Panc1 (cell line): ENCODE results near the gene SULT1E1. TPM values are rescaled to one million over a fixed set of nuclear protein-coding genes. Genes with fewer than 3 reads are reported as not detected.

ENCODE experiments used
- ATAC-seq: fragments of 200-7000 bp; cut with Tn5 transposase; 2 replicates; pipeline ENCODE4 v1.9.1; 2020; ENCODE audit warnings: mild to moderate bottlenecking, moderate library complexity
- BruUV-seq: library from RNA; stranded (reverse); fragments of 400-500 nt; replicated peaks from 2 replicates; lab custom pipeline; 2021; lab: Mats Ljungman, UMichigan
- CTCF ChIA-PET: fragments of 300-600 bp; sonication (Branson Sonifier 250); formaldehyde crosslinking; loops from one replicate; lab custom pipeline; 2022; ENCODE audit warnings: antibody characterized with exemption; lab: Charles Lee
- POLR2A ChIA-PET: fragments of 300-600 bp; sonication (Branson Sonifier 250); formaldehyde crosslinking; loops from one replicate; lab custom pipeline; 2022; ENCODE audit warnings: antibody characterized with exemption; lab: Charles Lee
- DNase-seq: peaks from one replicate; pipeline ENCODE4 v3.0.0-alpha.2; 2010; ENCODE audit warnings: low read depth, low spot score
- H3K27ac ChIP-seq: 2 replicates; pipeline ENCODE4 v1.5.1; 2011; ENCODE audit warnings: mild to moderate bottlenecking, low read length, inconsistent platforms
- H3K27me3 ChIP-seq: fragments of 200-500 bp; sonication (Bioruptor generic); 2 replicates; pipeline ENCODE4 v1.6.0; 2014; ENCODE audit warnings: low read length, inconsistent platforms; ENCODE audit not compliant: control insufficient read depth, insufficient read depth
- H3K36me3 ChIP-seq: fragments of 200-500 bp; sonication (Bioruptor generic); 2 replicates; pipeline ENCODE4 v1.5.1; 2014; ENCODE audit warnings: inconsistent platforms, mild to moderate bottlenecking, low read length, moderate library complexity; ENCODE audit not compliant: control insufficient read depth, insufficient read depth
- H3K4me1 ChIP-seq: 2 replicates; pipeline ENCODE4 v1.5.1; 2011; ENCODE audit warnings: inconsistent platforms, mild to moderate bottlenecking, low read length, moderate library complexity; ENCODE audit not compliant: control insufficient read depth, insufficient read depth
- H3K4me3 ChIP-seq, 2 experiments: 2 replicates each; pipeline ENCODE4 v1.5.1; 2011 to 2012; ENCODE audit warnings: low read depth in 2 of 2, low read length in 2 of 2, mild to moderate bottlenecking in 2 of 2, inconsistent platforms in 1 of 2, moderate library complexity in 1 of 2
- H3K9me3 ChIP-seq: fragments of 200-500 bp; sonication (Bioruptor generic); 2 replicates; pipeline ENCODE4 v1.5.1; 2014; ENCODE audit warnings: low read depth, mild to moderate bottlenecking, inconsistent platforms, low read length, moderate library complexity; ENCODE audit not compliant: control insufficient read depth, insufficient read depth
- CTCF ChIP-seq: fragments of 450-650 bp; IDR thresholded peaks from 2 replicates; pipeline ENCODE4 v1.5.1; 2017; ENCODE audit warnings: mild to moderate bottlenecking
- POLR2AphosphoS5 ChIP-seq: IDR thresholded peaks from 2 replicates; pipeline ENCODE4 v1.6.1; 2012; ENCODE audit warnings: mild to moderate bottlenecking, low read depth, low read length, moderate library complexity
- REST ChIP-seq, 2 experiments: IDR thresholded peaks; 2 replicates each; pipeline ENCODE4 v1.6.1; 2011 to 2012; ENCODE audit warnings: low read depth in 2 of 2, control low read depth in 1 of 2, low read length in 1 of 2, mild to moderate bottlenecking in 1 of 2, moderate library complexity in 1 of 2; ENCODE audit not compliant: insufficient read depth in 1 of 2
- SIN3A ChIP-seq: IDR thresholded peaks from 2 replicates; pipeline ENCODE4 v1.6.1; 2012; ENCODE audit warnings: low read depth, mild to moderate bottlenecking, low read length, moderate library complexity, borderline replicate concordance; ENCODE audit not compliant: insufficient read depth
- TCF7L2 ChIP-seq: IDR thresholded peaks from 2 replicates; pipeline ENCODE4 v1.6.1; 2011; ENCODE audit warnings: mild to moderate bottlenecking, low read depth, low read length, inconsistent platforms
- in situ Hi-C: cut with HindIII; loops from 2 replicates; pipeline ENCODE4 v1.10.0; 2016; ENCODE audit warnings: low sequenced_read_pairs, low pct_unique_long_range_greater_than_20kb
- intact Hi-C: fragments of 100-400 bp; cut with micrococcal nuclease; formaldehyde crosslinking; loops from one replicate; pipeline ENCODE4 v1.10.0; 2022; ENCODE audit not compliant: unreplicated experiment
- total RNA-seq: library from RNA; stranded (reverse); gene quantifications from one replicate; pipeline ENCODE4 v1.2.1, GENCODE V29; 2021; ENCODE audit not compliant: unreplicated experiment

Gene SULT1E1
- total RNA-seq, 1 experiment from 2014 or later, result not detected

- no TSS peak for BruUV-seq
- ATAC-seq (no peak), DNase-seq (no peak)
- POLR2A ChIA-PET, result no interaction called here
- Histone ChIP-seq H3K4me1 (no peaks in the 10 kb centered on the region), H3K27ac (no peak overlapping the region), H3K9me3 (no peaks in the 10 kb centered on the region), H3K36me3 (no peaks in the 10 kb centered on the region), H3K4me3 (no peak overlapping the region), H3K27me3 (no peaks in the 10 kb centered on the region)
- CTCF ChIA-PET, result no interaction called here
- intact Hi-C loops, result no loop called here
- TF ChIP-seq REST (IDR thresholded peaks at IDR 0.05; ENCODE audit: insufficient read depth in 1 of 2, low read depth in 2 of 2, low read length in 1 of 2), result no peak
- in situ Hi-C loops, result no loop called here
Observed at GRCh38 chr4:69860521-69861298, 765 bp upstream of the SULT1E1 start.

GRCh38 chr4:69859140-69859685 is 732 bp downstream of the SULT1E1 start:
- Histone ChIP-seq H3K36me3 (no peaks in the 10 kb centered on the region), H3K27me3 (no peaks in the 10 kb centered on the region), H3K9me3 (no peaks in the 10 kb centered on the region), H3K27ac (no peak overlapping the region), H3K4me3 (peak overlapping the region in 1 of 2 experiments; percentile 12; a peak in 1 of 4 replicates), H3K4me1 (no peaks in the 10 kb centered on the region)
- ChIA-PET CTCF (no interaction called here), POLR2A (no interaction called here)
- ATAC-seq (no peak), DNase-seq (no peak)
- TF ChIP-seq POLR2AphosphoS5 (no peak), TCF7L2 (no peak), REST (IDR thresholded peaks at IDR 0.05; ENCODE audit: insufficient read depth in 1 of 2, low read depth in 2 of 2, low read length in 1 of 2) (no peak), SIN3A (no peak), CTCF (no peak)
- intact Hi-C loops, result no loop called here
- no TSS peak for BruUV-seq
- in situ Hi-C loops, result no loop called here
